HEK293 (cell line): Measurements from ENCODE around the gene KIAA1671.

Source experiments
- CTCF ChIA-PET: fragments of 350-600 bp; formaldehyde crosslinking; extraction: SDS; loops from one replicate; lab custom pipeline; 2021; ENCODE audit warnings: antibody characterized with exemption; lab: Yijun Ruan, JAX
- POLR2A ChIA-PET: fragments of 300-600 bp; formaldehyde crosslinking; extraction: SDS; loops from one replicate; lab custom pipeline; 2020; ENCODE audit warnings: antibody characterized with exemption, inconsistent platforms; lab: Yijun Ruan, JAX
- H3K27ac ChIP-seq: fragments of 200-500 bp; sonication (Bioruptor generic); 2 replicates; pipeline ENCODE4 v1.5.1; 2014; ENCODE audit warnings: low read depth, low read length, control low read depth, inconsistent platforms; ENCODE audit errors: extremely low read depth
- H3K36me3 ChIP-seq, 2 experiments: fragments of 200-500 bp in 1 of 2; sonication (Bioruptor generic) in 1 of 2; 1 replicate in 1 of 2; 2 replicates in 1 of 2; pipeline ENCODE4 v1.5.1; 2014 to 2017; ENCODE audit warnings: inconsistent platforms in 2 of 2, low read length in 2 of 2; ENCODE audit not compliant: control insufficient read depth in 2 of 2, insufficient read depth in 1 of 2
- H3K4me1 ChIP-seq: fragments of 200-500 bp; sonication (Bioruptor generic); 2 replicates; pipeline ENCODE4 v1.5.1; 2014; ENCODE audit warnings: mild to moderate bottlenecking, low read length, inconsistent platforms; ENCODE audit not compliant: control insufficient read depth, insufficient read depth
- H3K4me3 ChIP-seq: 2 replicates; pipeline ENCODE4 v1.5.1; 2011; ENCODE audit warnings: low read depth, mild to moderate bottlenecking, control low read depth, low read length, moderate library complexity
- H3K9me3 ChIP-seq: fragments of 200-500 bp; sonication (Bioruptor generic); 2 replicates; pipeline ENCODE4 v1.5.1; 2014; ENCODE audit warnings: low read depth, low read length, inconsistent platforms; ENCODE audit not compliant: control insufficient read depth, insufficient read depth
- BCL11A ChIP-seq: fragments of 450-650 bp; formaldehyde crosslinking; IDR thresholded peaks from 2 replicates; pipeline ENCODE4 v1.5.1; 2016; ENCODE audit warnings: low read depth, missing biosample characterization, missing genetic modification characterization
- BCL11B ChIP-seq: fragments of 450-650 bp; formaldehyde crosslinking; IDR thresholded peaks from 2 replicates; pipeline ENCODE4 v1.5.1; 2016; ENCODE audit warnings: low read depth, missing biosample characterization, missing genetic modification characterization
- CTCF ChIP-seq: fragments of 450-650 bp; formaldehyde crosslinking; IDR thresholded peaks from 2 replicates; pipeline ENCODE4 v1.5.1; 2016; ENCODE audit warnings: missing biosample characterization, missing genetic modification characterization
- EGR2 ChIP-seq: fragments of 450-650 bp; formaldehyde crosslinking; IDR thresholded peaks from 2 replicates; pipeline ENCODE4 v1.5.1; 2016; ENCODE audit warnings: low read depth, missing biosample characterization, missing genetic modification characterization
- HOXC10 ChIP-seq: sonication (generic); formaldehyde crosslinking; IDR thresholded peaks from 2 replicates; pipeline ENCODE4 v1.8.1; 2023; ENCODE audit warnings: mild to moderate bottlenecking, missing genetic modification reagents
- IKZF3 ChIP-seq: fragments of 450-650 bp; IDR thresholded peaks from 2 replicates; pipeline ENCODE4 v1.5.0; 2018; ENCODE audit warnings: missing biosample characterization, mild to moderate bottlenecking, missing genetic modification characterization, moderate library complexity
- KLF8 ChIP-seq: fragments of 450-650 bp; formaldehyde crosslinking; IDR thresholded peaks from 2 replicates; pipeline ENCODE4 v1.5.1; 2016; ENCODE audit warnings: missing biosample characterization, missing genetic modification characterization
- ZFHX2 ChIP-seq: fragments of 450-650 bp; formaldehyde crosslinking; conservative IDR thresholded peaks from 2 replicates; pipeline ENCODE4 v1.5.1; 2016; ENCODE audit warnings: missing biosample characterization, missing genetic modification characterization
- ZIC2 ChIP-seq: fragments of 450-650 bp; formaldehyde crosslinking; IDR thresholded peaks from 2 replicates; pipeline ENCODE4 v1.5.1; 2016; ENCODE audit warnings: missing biosample characterization, missing genetic modification characterization
- ZNF274 ChIP-seq, 2 experiments: fragments of 200-500 bp in 1 of 2; fragments of 450-650 bp in 1 of 2; sonication (Bioruptor generic) in 1 of 2; formaldehyde crosslinking in 1 of 2; IDR thresholded peaks; 2 replicates each; pipeline versions ENCODE4 v1.5.1 to v1.6.1; 2014 to 2016; ENCODE audit warnings: borderline replicate concordance in 1 of 2, inconsistent platforms in 1 of 2, low read length in 1 of 2, missing biosample characterization in 1 of 2, missing genetic modification characterization in 1 of 2
- ZNF426 ChIP-seq: fragments of 450-650 bp; formaldehyde crosslinking; IDR thresholded peaks from 2 replicates; pipeline ENCODE4 v1.5.1; 2017; ENCODE audit warnings: missing biosample characterization, missing genetic modification characterization, mild to moderate bottlenecking, inconsistent platforms, moderate library complexity
- ZNF529 ChIP-seq: fragments of 450-650 bp; formaldehyde crosslinking; IDR thresholded peaks from 2 replicates; pipeline ENCODE4 v1.5.1; 2017; ENCODE audit warnings: missing genetic modification characterization, missing biosample characterization; ENCODE audit not compliant: insufficient replicate concordance
- ZNF544 ChIP-seq: fragments of 450-650 bp; formaldehyde crosslinking; IDR thresholded peaks from 2 replicates; pipeline ENCODE4 v1.5.0; 2017; ENCODE audit warnings: missing biosample characterization, missing genetic modification characterization
- ZNF571 ChIP-seq: fragments of 450-650 bp; formaldehyde crosslinking; IDR thresholded peaks from 2 replicates; pipeline ENCODE4 v1.5.0; 2017; ENCODE audit warnings: missing biosample characterization, missing genetic modification characterization
- ZNF585B ChIP-seq: fragments of 450-650 bp; formaldehyde crosslinking; IDR thresholded peaks from 2 replicates; pipeline ENCODE4 v1.5.1; 2016; ENCODE audit warnings: missing biosample characterization, missing genetic modification characterization
- ZNF629 ChIP-seq: fragments of 450-650 bp; formaldehyde crosslinking; IDR thresholded peaks from 2 replicates; pipeline ENCODE4 v1.5.1; 2017; ENCODE audit warnings: missing biosample characterization, missing genetic modification characterization
- ZNF639 ChIP-seq: fragments of 450-650 bp; formaldehyde crosslinking; IDR thresholded peaks from 2 replicates; pipeline ENCODE4 v1.5.1; 2016; ENCODE audit warnings: missing biosample characterization, missing genetic modification characterization
- ZNF658 ChIP-seq: fragments of 450-650 bp; formaldehyde crosslinking; IDR thresholded peaks from 2 replicates; pipeline ENCODE4; 2016; ENCODE audit warnings: missing biosample characterization, missing genetic modification characterization
- ZNF707 ChIP-seq: fragments of 450-650 bp; formaldehyde crosslinking; IDR thresholded peaks from 2 replicates; pipeline ENCODE4 v1.5.1; 2016; ENCODE audit warnings: missing biosample characterization, missing genetic modification characterization
- ZSCAN30 ChIP-seq: fragments of 450-650 bp; IDR thresholded peaks from 2 replicates; pipeline ENCODE4 v1.5.1; 2018; ENCODE audit warnings: missing biosample characterization, mild to moderate bottlenecking, missing genetic modification characterization, moderate library complexity
- ZXDB ChIP-seq: fragments of 450-650 bp; formaldehyde crosslinking; IDR thresholded peaks from 2 replicates; pipeline ENCODE4 v1.5.1; 2016; ENCODE audit warnings: missing biosample characterization, missing genetic modification characterization

KIAA1671 gene

GRCh38 chr22:25098445-25099081 lies 146.0 kb downstream of the KIAA1671 start:
- H3K4me3 ChIP-seq: no peak overlapping the region

GRCh38 chr22:25099202-25099601 lies 146.7 kb downstream of the KIAA1671 start:
- ChIA-PET CTCF (no interaction called here), POLR2A (no interaction called here)
- Histone ChIP-seq H3K4me1 (no peaks in the 10 kb centered on the region), H3K4me3 (no peak overlapping the region), H3K36me3 (no peaks in the 10 kb centered on the region), H3K9me3 (no peaks in the 10 kb centered on the region)
- TF ChIP-seq ZNF629 (tag by site-specific recombination): no peak
- no peak for TF ChIP-seq BCL11B (tag by site-specific recombination)
- no peak for TF ChIP-seq CTCF (tag by site-specific recombination)
- no peak for TF ChIP-seq ZNF639 (tag by site-specific recombination)
- TF ChIP-seq, all 188 proteins: peak for 0
- no peak overlapping the region for H3K27ac ChIP-seq

More at GRCh38 chr22:25098445-25099081, 146.0 kb downstream of the KIAA1671 start:
- Histone ChIP-seq H3K9me3 (no peaks in the 10 kb centered on the region), H3K4me1 (no peaks in the 10 kb centered on the region), H3K36me3 (no peaks in the 10 kb centered on the region), H3K27ac (no peak overlapping the region)
- TF ChIP-seq ZNF274 (IDR thresholded peaks at IDR 0.05; ENCODE audit: low read length) (no peak), ZNF274 (tag by site-specific recombination; IDR thresholded peaks at IDR 0.05; ENCODE audit: borderline replicate concordance) (no peak), ZIC2 (tag by site-specific recombination) (peak; percentile 61; the same call in 1 of the 2 replicates), ZXDB (tag by site-specific recombination) (no peak), BCL11A (tag by site-specific recombination) (no peak), ZNF426 (no peak), IKZF3 (tag by site-specific recombination) (no peak), ZNF707 (tag by site-specific recombination) (no peak), ZNF585B (tag by site-specific recombination) (no peak), ZFHX2 (tag by site-specific recombination) (peak; percentile 94), ZNF571 (tag by site-specific recombination) (no peak), ZNF658 (tag by site-specific recombination) (no peak), ZNF529 (tag by site-specific recombination) (no peak), HOXC10 (CRISPR knock-in tag) (no peak), EGR2 (tag by site-specific recombination) (peak; percentile 88), KLF8 (tag by site-specific recombination) (no peak), ZNF544 (no peak), ZSCAN30 (no peak)
- ChIA-PET POLR2A (no interaction called here), CTCF (no interaction called here)
